HepG2 (cell line): ENCODE results near the gene SLC12A1. TPM values are rescaled to one million over a fixed set of nuclear protein-coding genes. Genes with fewer than 3 reads are reported as not detected.

Experiments used
- ATAC-seq: fragments of 200-7000 bp; cut with Tn5 transposase; 3 replicates; pipeline ENCODE4 v1.9.1; 2020; ENCODE audit warnings: mild to moderate bottlenecking, moderate library complexity
- BruUV-seq: library from RNA; stranded (reverse); fragments of 400-500 nt; replicated peaks from 2 replicates; lab custom pipeline; 2021; lab: Mats Ljungman, UMichigan
- CTCF ChIA-PET: fragments of 300-600 bp; formaldehyde crosslinking; extraction: SDS; loops from one replicate; lab custom pipeline; 2021; ENCODE audit warnings: low total read pairs, inconsistent platforms, low intra/inter-chr PET ratio; lab: Yijun Ruan, JAX
- POLR2A ChIA-PET: fragments of 350-600 bp; sonication (Branson Sonifier 250); formaldehyde crosslinking; loops from one replicate; lab custom pipeline; 2020; ENCODE audit warnings: antibody characterized with exemption, inconsistent platforms; lab: Yijun Ruan, JAX
- DNase-seq: peaks from one replicate; pipeline ENCODE4 v3.0.0-alpha.2; 2015; ENCODE audit warnings: low spot score
- FAIRE-seq: peaks from 3 replicates; lab custom pipeline; 2011; peaks lifted over from hg19 to GRCh38; lab: Jason Lieb, UNC
- H2AFZ ChIP-seq: one replicate; pipeline ENCODE4 v1.6.1; 2011; ENCODE audit warnings: low read length, inconsistent platforms
- H3K27ac ChIP-seq: fragments of 300-600 bp; 3 replicates; pipeline ENCODE4 v1.8.0; 2011; ENCODE audit warnings: mixed run types, mild to moderate bottlenecking, mixed read lengths, low read length, inconsistent platforms; ENCODE audit not compliant: insufficient read depth; ENCODE audit errors: extremely low read length
- H3K27me3 ChIP-seq, 2 experiments: fragments of 200-600 bp in 1 of 2; 2 replicates in 1 of 2; 3 replicates in 1 of 2; pipeline versions ENCODE4 v1.6.0 to v1.8.0; 2011; ENCODE audit warnings: low read length in 2 of 2, mild to moderate bottlenecking in 2 of 2, moderate library complexity in 2 of 2, inconsistent platforms in 1 of 2; ENCODE audit not compliant: insufficient read depth in 2 of 2, control insufficient read depth in 1 of 2
- H3K36me3 ChIP-seq, 2 experiments: fragments of 200-600 bp in 1 of 2; replicated peaks in 1 of 2; 2 replicates in 1 of 2; 3 replicates in 1 of 2; pipeline versions ENCODE4 v1.5.1 to v1.8.0; 2011; ENCODE audit warnings: low read length in 2 of 2, inconsistent platforms in 1 of 2; ENCODE audit not compliant: insufficient read depth in 2 of 2, control insufficient read depth in 1 of 2
- H3K4me1 ChIP-seq: 2 replicates; pipeline ENCODE4 v1.5.1; 2012; ENCODE audit warnings: low read length, inconsistent platforms; ENCODE audit not compliant: insufficient read depth
- H3K4me2 ChIP-seq: 2 replicates; pipeline ENCODE4 v1.6.0; 2011; ENCODE audit warnings: low read depth, low read length, inconsistent platforms
- H3K4me3 ChIP-seq, 3 experiments: fragments of 200-600 bp in 1 of 3; sonication (generic), shearing (Covaris generic) in 1 of 3; replicated peaks in 1 of 3; 2 replicates each; pipeline ENCODE4 v1.5.1; 2011 to 2016; ENCODE audit warnings: low read length in 3 of 3, inconsistent platforms in 2 of 3, low read depth in 2 of 3, mild to moderate bottlenecking in 2 of 3, control low read depth in 1 of 3, mixed read lengths in 1 of 3; ENCODE audit not compliant: insufficient read depth in 1 of 3
- H3K79me2 ChIP-seq: one replicate; pipeline ENCODE4 v1.6.1; 2011; ENCODE audit warnings: low read length, inconsistent platforms; ENCODE audit not compliant: insufficient read depth
- H3K9ac ChIP-seq: 2 replicates; pipeline ENCODE4 v1.6.0; 2011; ENCODE audit warnings: mild to moderate bottlenecking, low read depth, low read length, inconsistent platforms; ENCODE audit not compliant: insufficient read depth
- H3K9me3 ChIP-seq: 2 replicates; pipeline ENCODE4 v1.5.1; 2012; ENCODE audit warnings: mild to moderate bottlenecking, low read length
- H4K20me1 ChIP-seq: 2 replicates; pipeline ENCODE4 v1.6.0; 2011; ENCODE audit warnings: inconsistent platforms, mild to moderate bottlenecking, low read length, moderate library complexity; ENCODE audit not compliant: insufficient read depth
- EED ChIP-seq: sonication (generic); formaldehyde crosslinking; IDR thresholded peaks from 2 replicates; pipeline ENCODE4 v1.5.0; 2020; ENCODE audit warnings: mild to moderate bottlenecking, missing genetic modification reagents
- ELF4 ChIP-seq: sonication (generic); formaldehyde crosslinking; IDR thresholded peaks from 2 replicates; pipeline ENCODE4 v1.5.0; 2020; ENCODE audit warnings: missing genetic modification reagents, mild to moderate bottlenecking, moderate library complexity, borderline replicate concordance
- ERF ChIP-seq: IDR thresholded peaks from 2 replicates; pipeline ENCODE4 v1.6.1; 2018; ENCODE audit warnings: missing biosample characterization, missing genetic modification reagents
- JUN ChIP-seq: sonication (generic); formaldehyde crosslinking; IDR thresholded peaks from 2 replicates; pipeline ENCODE4 v1.4.0; 2020; ENCODE audit warnings: mild to moderate bottlenecking, missing genetic modification reagents
- KAT7 ChIP-seq: IDR thresholded peaks from 2 replicates; pipeline ENCODE4 v1.6.1; 2018; ENCODE audit warnings: borderline replicate concordance, missing compliant biosample characterization
- RAD21 ChIP-seq: fragments of 450-650 bp; formaldehyde crosslinking; IDR thresholded peaks from 2 replicates; pipeline ENCODE4 v1.5.0; 2020; ENCODE audit warnings: mild to moderate bottlenecking
- SALL1 ChIP-seq: sonication (generic); formaldehyde crosslinking; IDR thresholded peaks from 2 replicates; pipeline ENCODE4 v1.8.0; 2022; ENCODE audit warnings: mild to moderate bottlenecking, missing genetic modification reagents
- ZNF124 ChIP-seq: sonication (generic); formaldehyde crosslinking; IDR thresholded peaks from 2 replicates; pipeline ENCODE4 v1.4.0; 2020; ENCODE audit warnings: missing genetic modification reagents
- ZNF430 ChIP-seq: sonication (generic); formaldehyde crosslinking; IDR thresholded peaks from 2 replicates; pipeline ENCODE4 v1.9.0; 2021; ENCODE audit warnings: mild to moderate bottlenecking, missing genetic modification reagents
- ZNF589 ChIP-seq: sonication (generic); formaldehyde crosslinking; conservative IDR thresholded peaks from 2 replicates; pipeline ENCODE4 v1.8.0; 2022; ENCODE audit warnings: mild to moderate bottlenecking, moderate library complexity, missing genetic modification reagents
- ZNF652 ChIP-seq: IDR thresholded peaks from 2 replicates; pipeline ENCODE4 v1.6.1; 2016; ENCODE audit warnings: low read depth, borderline replicate concordance
- in situ Hi-C: cut with HindIII; loops from 2 replicates; pipeline ENCODE4 v1.10.0; 2017; ENCODE audit warnings: low pct_unique_long_range_greater_than_20kb; ENCODE audit not compliant: extremely low pct_ligation_motif_present
- intact Hi-C: fragments of 100-400 bp; cut with micrococcal nuclease; formaldehyde crosslinking; loops from one replicate; pipeline ENCODE4 v1.10.0; 2022; ENCODE audit not compliant: unreplicated experiment
- polyA plus RNA-seq, 8 experiments: library from polyadenylated mRNA; depleted of rRNA in 3 of 8; stranded (reverse) in 7 of 8; unstranded in 1 of 8; fragments of >200 nt; fragmentation: Illumina TruSeq in 4 of 8; extraction: Trizol in 4 of 8; gene quantifications; 2 replicates each; pipeline versions ENCODE4 v1.2.1 to v1.2.3, GENCODE V29; 2011 to 2016; ENCODE audit warnings: low read depth in 4 of 8, missing spikeins in 1 of 8, mixed read lengths in 1 of 8; ENCODE audit not compliant: insufficient read depth in 1 of 8
- total RNA-seq, 5 experiments: library from RNA; depleted of rRNA; stranded (reverse); fragments of >200 nt; fragmentation: Illumina TruSeq; extraction: Trizol; gene quantifications; 2 replicates each; pipeline ENCODE4 v1.2.3, GENCODE V29; 2016; ENCODE audit warnings: low read depth in 1 of 5
- TF ChIP-seq, protein P1 (sequence below): sonication (generic); formaldehyde crosslinking; IDR thresholded peaks from 2 replicates; pipeline ENCODE4 v1.5.0; 2020; ENCODE audit warnings: missing genetic modification reagents, mild to moderate bottlenecking, borderline replicate concordance
- TF ChIP-seq, protein P2 (sequence below): IDR thresholded peaks from 2 replicates; pipeline ENCODE4 v1.6.1; 2016

The SLC12A1 gene
- total and polyA plus RNA-seq, 2 of the 13 experiments (the other 11 are each of a cell fraction or from before 2014, with no cell fraction given), result not detected

DNA sequence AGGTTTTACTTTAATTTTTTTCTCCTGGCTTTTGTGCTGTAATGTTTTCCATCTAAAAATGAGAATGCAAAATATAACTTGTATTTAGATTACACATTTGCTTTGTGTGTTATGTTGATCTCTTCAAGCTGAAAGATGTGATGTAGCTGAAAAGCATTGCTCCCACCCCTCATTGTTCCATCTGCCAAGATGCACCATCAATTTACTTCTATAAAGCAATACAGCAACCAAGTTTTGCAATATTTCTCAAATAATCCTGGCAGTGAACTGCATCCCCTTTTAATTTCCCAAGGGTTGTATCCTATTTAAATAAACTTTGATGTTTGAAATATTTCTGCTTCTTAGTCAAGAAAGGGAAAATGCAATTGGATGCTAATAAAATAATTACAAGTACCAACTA is 72.6 kb downstream of the SLC12A1 start:
- DNase-seq (no peak), ATAC-seq (no peak), FAIRE-seq (no peak)
- no TSS peak for BruUV-seq
- in situ Hi-C loops (loop anchor here (25.0 kb wide), 1 partner anchor 1091 kb away; no protein-coding TSS in a partner anchor), intact Hi-C loops (no loop called here)
- Histone ChIP-seq H2AFZ (no peak overlapping the region), H3K27me3 (no peaks in the 10 kb centered on the region), H3K9me3 (no peaks in the 10 kb centered on the region), H3K36me3 (no peaks in the 10 kb centered on the region), H3K4me2 (no peak overlapping the region), H4K20me1 (no peaks in the 10 kb centered on the region), H3K4me1 (no peaks in the 10 kb centered on the region), H3K79me2 (no peaks in the 10 kb centered on the region), H3K9ac (no peak overlapping the region), H3K27ac (no peak overlapping the region), H3K4me3 (no peak overlapping the region)
- ChIA-PET POLR2A (no interaction called here), CTCF (no interaction called here)
- no peak for TF ChIP-seq SALL1 (CRISPR knock-in tag)
- TF ChIP-seq RAD21, result no peak
- TF ChIP-seq EED (CRISPR knock-in tag), result no peak
- no peak for TF ChIP-seq ERF (CRISPR knock-in tag)
- TF ChIP-seq ELF4 (CRISPR knock-in tag), result no peak
- TF ChIP-seq ZNF430 (CRISPR knock-in tag), result no peak
- no peak for TF ChIP-seq ZNF589
- TF ChIP-seq KAT7 (CRISPR knock-in tag), result no peak
- no peak for TF ChIP-seq ZNF652 (CRISPR knock-in tag)
- TF ChIP-seq, protein P1, sequence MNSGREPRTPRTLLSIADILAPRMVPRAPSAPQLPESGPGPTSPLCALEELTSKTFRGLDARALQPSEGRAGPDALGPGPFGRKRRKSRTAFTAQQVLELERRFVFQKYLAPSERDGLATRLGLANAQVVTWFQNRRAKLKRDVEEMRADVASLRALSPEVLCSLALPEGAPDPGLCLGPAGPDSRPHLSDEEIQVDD (CRISPR knock-in tag), result no peak
- no peak for TF ChIP-seq ZNF124
- no peak for TF ChIP-seq JUN (CRISPR knock-in tag)
- TF ChIP-seq, protein P2, sequence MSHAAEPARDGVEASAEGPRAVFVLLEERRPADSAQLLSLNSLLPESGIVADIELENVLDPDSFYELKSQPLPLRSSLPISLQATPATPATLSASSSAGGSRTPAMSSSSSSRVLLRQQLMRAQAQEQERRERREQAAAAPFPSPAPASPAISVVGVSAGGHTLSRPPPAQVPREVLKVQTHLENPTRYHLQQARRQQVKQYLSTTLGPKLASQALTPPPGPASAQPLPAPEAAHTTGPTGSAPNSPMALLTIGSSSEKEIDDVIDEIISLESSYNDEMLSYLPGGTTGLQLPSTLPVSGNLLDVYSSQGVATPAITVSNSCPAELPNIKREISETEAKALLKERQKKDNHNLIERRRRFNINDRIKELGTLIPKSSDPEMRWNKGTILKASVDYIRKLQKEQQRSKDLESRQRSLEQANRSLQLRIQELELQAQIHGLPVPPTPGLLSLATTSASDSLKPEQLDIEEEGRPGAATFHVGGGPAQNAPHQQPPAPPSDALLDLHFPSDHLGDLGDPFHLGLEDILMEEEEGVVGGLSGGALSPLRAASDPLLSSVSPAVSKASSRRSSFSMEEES (CRISPR knock-in tag), result no peak
